CD4-positive, alpha-beta T cell (primary cell): ENCODE results near the gene SLC25A13. TPM values are rescaled to one million over a fixed set of nuclear protein-coding genes. Genes with fewer than 3 reads are reported as not detected.

Experiments used
- ATAC-seq: fragments of 200-7000 bp; cut with Tn5 transposase; one replicate; pipeline ENCODE4 v1.10.0; 2022; ENCODE audit warnings: mild to moderate bottlenecking; ENCODE audit not compliant: poor library complexity
- CTCF ChIA-PET: fragments of 350-600 bp; sonication (Branson Sonifier 250); formaldehyde crosslinking; loops from one replicate; lab custom pipeline; 2021; ENCODE audit warnings: antibody characterized with exemption, inconsistent platforms; lab: Charles Lee
- POLR2A ChIA-PET: fragments of 350-600 bp; sonication (Branson Sonifier 250); formaldehyde crosslinking; loops from one replicate; lab custom pipeline; 2021; ENCODE audit warnings: antibody characterized with exemption, inconsistent platforms; lab: Charles Lee
- DNase-seq, 14 experiments: peaks; one replicate each; pipeline ENCODE4 v3.0.0-alpha.2; 2013 to 2020; ENCODE audit warnings: mixed read lengths in 2 of 14
- H3K27ac ChIP-seq, 2 donors: one replicate each; pipeline versions ENCODE4 v1.5.1 to v1.7.0; 2013; ENCODE audit warnings: low read length in 2 of 2, low read depth in 1 of 2, mild to moderate bottlenecking in 1 of 2
- H3K27me3 ChIP-seq, 2 experiments: 1 replicate in 1 of 2; 2 replicates in 1 of 2; pipeline versions ENCODE4 v1.6.1 to v1.7.0; 2013; ENCODE audit warnings: low read length in 2 of 2, control low read depth in 1 of 2, mild to moderate bottlenecking in 1 of 2, moderate library complexity in 1 of 2; ENCODE audit not compliant: insufficient read depth in 2 of 2, control insufficient read depth in 1 of 2
- H3K36me3 ChIP-seq: one replicate; pipeline ENCODE4 v1.6.1; 2013; ENCODE audit warnings: low read length, control low read depth; ENCODE audit not compliant: insufficient read depth
- H3K4me1 ChIP-seq: one replicate; pipeline ENCODE4 v1.6.1; 2013; ENCODE audit warnings: low read length, control low read depth; ENCODE audit not compliant: insufficient read depth
- H3K4me3 ChIP-seq: one replicate; pipeline ENCODE4 v1.5.1; 2013; ENCODE audit warnings: mild to moderate bottlenecking, low read length, moderate library complexity
- H3K9me3 ChIP-seq, 2 experiments: 1 replicate in 1 of 2; 2 replicates in 1 of 2; pipeline versions ENCODE4 v1.6.1 to v1.7.0; 2013; ENCODE audit warnings: low read length in 2 of 2, mild to moderate bottlenecking in 2 of 2, control low read depth in 1 of 2, moderate library complexity in 1 of 2; ENCODE audit not compliant: control insufficient read depth in 1 of 2, insufficient read depth in 1 of 2
- H3K27ac Mint-ChIP-seq: one replicate; pipeline ENCODE4 v1.8.0; 2020; ENCODE audit warnings: mixed read lengths
- H3K27me3 Mint-ChIP-seq: one replicate; pipeline ENCODE4 v1.8.0; 2021; ENCODE audit warnings: mixed read lengths
- H3K36me3 Mint-ChIP-seq: one replicate; pipeline ENCODE4 v1.8.0; 2021; ENCODE audit warnings: low read depth, mixed read lengths
- H3K4me1 Mint-ChIP-seq: one replicate; pipeline ENCODE4 v1.8.0; 2021; ENCODE audit warnings: low read depth, mixed read lengths
- H3K4me3 Mint-ChIP-seq: one replicate; pipeline ENCODE4 v1.8.0; 2020; ENCODE audit warnings: mild to moderate bottlenecking, mixed read lengths
- H3K9me3 Mint-ChIP-seq: one replicate; pipeline ENCODE4 v1.8.0; 2020; ENCODE audit warnings: mixed read lengths
- CTCF ChIP-seq: fragments of 200-600 bp; IDR thresholded peaks from one replicate; pipeline ENCODE4 v1.8.0; 2022; ENCODE audit warnings: antibody characterized with exemption, mild to moderate bottlenecking
- intact Hi-C, 2 experiments: fragments of 100-400 bp; cut with DNase I in 1 of 2; cut with micrococcal nuclease in 1 of 2; formaldehyde crosslinking; loops; one replicate each; pipeline versions ENCODE4 v1.15.1 to v1.9.0; 2023 to 2025; cut with DNase I, micrococcal nuclease
- total RNA-seq, 174 experiments: library from RNA in 2 of 174; stranded (reverse) in 2 of 174; gene quantifications; one replicate each; pipeline ENCODE4 v1.2.3 and lab custom pipeline; 2021 to 2026

Gene SLC25A13
- total RNA-seq, 2 experiments from 2014 or later = 12.7 to 13.5 TPM

GRCh38 chr7:96104984-96105383 lies 216.9 kb downstream of the SLC25A13 start:
- no peak overlapping the region for H3K27ac Mint-ChIP-seq
- H3K27ac ChIP-seq = no peak overlapping the region
- intact Hi-C loops = no loop called here
- no peaks in the 10 kb centered on the region for H3K4me1 Mint-ChIP-seq
- ChIA-PET CTCF (no interaction called here), POLR2A (no interaction called here)
- no peaks in the 10 kb centered on the region for H3K36me3 Mint-ChIP-seq
- peaks cover 2% of the 10 kb centered on the region for H3K9me3 Mint-ChIP-seq
- H3K36me3 ChIP-seq = no peaks in the 10 kb centered on the region
- no peaks in the 10 kb centered on the region for H3K27me3 ChIP-seq
- H3K4me1 ChIP-seq = no peaks in the 10 kb centered on the region
- H3K27me3 Mint-ChIP-seq = peaks cover 16% of the 10 kb centered on the region
- no peak for DNase-seq
- no peak overlapping the region for H3K4me3 Mint-ChIP-seq
- TF ChIP-seq CTCF = no peak
- H3K9me3 ChIP-seq = no peaks in the 10 kb centered on the region
- no peak overlapping the region for H3K4me3 ChIP-seq
- ATAC-seq = no peak

- no peaks in the 10 kb centered on the region for H3K36me3 Mint-ChIP-seq
- H3K9me3 Mint-ChIP-seq = peaks cover 6% of the 10 kb centered on the region
- H3K36me3 ChIP-seq = no peaks in the 10 kb centered on the region
- no peaks in the 10 kb centered on the region for H3K4me1 Mint-ChIP-seq
- DNase-seq = no peak
- H3K27me3 Mint-ChIP-seq = peaks cover 7% of the 10 kb centered on the region
- ChIA-PET CTCF (no interaction called here), POLR2A (no interaction called here)
- ATAC-seq = no peak
- no peak overlapping the region for H3K27ac Mint-ChIP-seq
- no peaks in the 10 kb centered on the region for H3K27me3 ChIP-seq
- no peak overlapping the region for H3K4me3 ChIP-seq
- intact Hi-C loops = no loop called here
- no peak overlapping the region for H3K27ac ChIP-seq
- no peaks in the 10 kb centered on the region for H3K9me3 ChIP-seq
- TF ChIP-seq CTCF = no peak
- no peak overlapping the region for H3K4me3 Mint-ChIP-seq
- H3K4me1 ChIP-seq = no peaks in the 10 kb centered on the region
Observed at GRCh38 chr7:96102096-96102811, 219.6 kb downstream of the SLC25A13 start.

- Histone ChIP-seq H3K36me3 (no peaks in the 10 kb centered on the region), H3K27me3 (no peaks in the 10 kb centered on the region), H3K9me3 (no peaks in the 10 kb centered on the region), H3K27ac (no peak overlapping the region), H3K4me3 (no peak overlapping the region), H3K4me1 (no peaks in the 10 kb centered on the region)
- ChIA-PET CTCF (no interaction called here), POLR2A (no interaction called here)
- TF ChIP-seq CTCF = no peak
- H3K9me3 Mint-ChIP-seq = peaks cover 6% of the 10 kb centered on the region
- H3K4me3 Mint-ChIP-seq = no peak overlapping the region
- H3K27ac Mint-ChIP-seq = no peak overlapping the region
- intact Hi-C loops = no loop called here
- H3K36me3 Mint-ChIP-seq = no peaks in the 10 kb centered on the region
- DNase-seq = no peak
- H3K4me1 Mint-ChIP-seq = no peaks in the 10 kb centered on the region
- ATAC-seq = no peak
- H3K27me3 Mint-ChIP-seq = peaks cover 7% of the 10 kb centered on the region
Observed at GRCh38 chr7:96100737-96101136, 221.2 kb downstream of the SLC25A13 start.
